Measurements from ENCODE around the gene SNAP29. TPM values are rescaled to one million over a fixed set of nuclear protein-coding genes. Genes with fewer than 3 reads are reported as not detected.

Gene SNAP29
- total RNA-seq, 2 donors from 2014 or later: 7.6 to 9.6 TPM

GRCh38 chr22:20847318-20847822 lies 11.4 kb upstream of the SNAP29 start:
- no peak overlapping the region for H3K4me3 ChIP-seq
- DNase-seq (no peak), ATAC-seq (no peak)
- intact Hi-C loops (cut with DNase I): no loop called here
- WGBS, 2 donors: 93 to 100% methylated on average over 2 of the region's 2 CpGs
- no peak for TF ChIP-seq CTCF (IDR thresholded peaks at IDR 0.05)
- no peak for TF ChIP-seq POLR2A (IDR thresholded peaks at IDR 0.05)
- H3K9me3 ChIP-seq: no peaks in the 10 kb centered on the region
- H3K27me3 ChIP-seq: no peaks in the 10 kb centered on the region
- peaks cover 20% of the 10 kb centered on the region for H3K4me1 ChIP-seq
- no peaks in the 10 kb centered on the region for H3K36me3 ChIP-seq (replicated peaks in 1 of 2; ENCODE audit: insufficient read depth in 1 of 2, low read depth in 2 of 2)
- no peak overlapping the region for H3K27ac ChIP-seq

GRCh38 chr22:20852076-20852475 lies 6.7 kb upstream of the SNAP29 start:
- no peak for DNase-seq
- WGBS, 2 donors: 44 to 80% methylated on average over 4 of the region's 4 CpGs
- TF ChIP-seq CTCF (IDR thresholded peaks at IDR 0.05) (no peak), POLR2A (IDR thresholded peaks at IDR 0.05) (no peak)

GRCh38 chr22:20852503-20852902 lies 6.3 kb upstream of the SNAP29 start:
- WGBS, 2 donors: 73 to 74% methylated on average over 6 of the region's 6 CpGs
- DNase-seq (no peak), ATAC-seq (no peak)
- H3K27me3 ChIP-seq: no peaks in the 10 kb centered on the region
- TF ChIP-seq CTCF (IDR thresholded peaks at IDR 0.05): no peak
- TF ChIP-seq POLR2A (IDR thresholded peaks at IDR 0.05): no peak
- intact Hi-C loops (cut with DNase I): no loop called here
- no peaks in the 10 kb centered on the region for H3K36me3 ChIP-seq (replicated peaks in 1 of 2; ENCODE audit: insufficient read depth in 1 of 2, low read depth in 2 of 2)
- H3K27ac ChIP-seq: no peak overlapping the region
- H3K9me3 ChIP-seq: no peaks in the 10 kb centered on the region
- no peak overlapping the region for H3K4me3 ChIP-seq
- peaks cover 6% of the 10 kb centered on the region for H3K4me1 ChIP-seq

More at GRCh38 chr22:20852076-20852475, 6.7 kb upstream of the SNAP29 start:
- no peaks in the 10 kb centered on the region for H3K27me3 ChIP-seq
- no peaks in the 10 kb centered on the region for H3K9me3 ChIP-seq
- H3K36me3 ChIP-seq (replicated peaks in 1 of 2; ENCODE audit: insufficient read depth in 1 of 2, low read depth in 2 of 2): no peaks in the 10 kb centered on the region
- no peak for ATAC-seq
- H3K4me3 ChIP-seq: no peak overlapping the region
- no peak overlapping the region for H3K27ac ChIP-seq
- intact Hi-C loops (cut with DNase I): no loop called here
- peaks cover 2% of the 10 kb centered on the region for H3K4me1 ChIP-seq

- no peak for TF ChIP-seq POLR2A (IDR thresholded peaks at IDR 0.05)
- no peak for TF ChIP-seq CTCF (IDR thresholded peaks at IDR 0.05)
- intact Hi-C loops (cut with DNase I): no loop called here
- peaks cover 11% of the 10 kb centered on the region for H3K4me1 ChIP-seq
- no peak overlapping the region for H3K27ac ChIP-seq
- ATAC-seq (no peak), DNase-seq (no peak)
- H3K36me3 ChIP-seq (replicated peaks in 1 of 2; ENCODE audit: insufficient read depth in 1 of 2, low read depth in 2 of 2): no peaks in the 10 kb centered on the region
- H3K27me3 ChIP-seq: no peaks in the 10 kb centered on the region
- H3K9me3 ChIP-seq: no peaks in the 10 kb centered on the region
- H3K4me3 ChIP-seq: no peak overlapping the region
- 74 to 85% methylated on average over 3 of the region's 3 CpGs for WGBS, 2 donors
Measured at GRCh38 chr22:20853236-20853660, 5.6 kb upstream of the SNAP29 start.

GRCh38 chr22:20857247-20857643 lies 1.6 kb upstream of the SNAP29 start:
- Histone ChIP-seq H3K4me3 (no peak overlapping the region), H3K4me1 (peaks cover 24% of the 10 kb centered on the region), H3K9me3 (no peaks in the 10 kb centered on the region), H3K27me3 (no peaks in the 10 kb centered on the region), H3K27ac (peak overlapping the region in 1 of 4 donors; percentile 91), H3K36me3 (replicated peaks in 1 of 2; ENCODE audit: insufficient read depth in 1 of 2, low read depth in 2 of 2) (no peaks in the 10 kb centered on the region)
- TF ChIP-seq CTCF (IDR thresholded peaks at IDR 0.05) (no peak), POLR2A (IDR thresholded peaks at IDR 0.05) (no peak)
- ATAC-seq: no peak
- DNase-seq: no peak
- intact Hi-C loops (cut with DNase I): no loop called here
- 41 to 43% methylated on average over 7 of the region's 7 CpGs for WGBS, 2 donors

Data from body of pancreas (tissue), 4 donors.